Transverse colon (tissue), 4 donors: Measurements from ENCODE around the gene DCTD. TPM values are rescaled to one million over a fixed set of nuclear protein-coding genes. Genes with fewer than 3 reads are reported as not detected.

Experiments
- DNase-seq: peaks from one replicate; pipeline ENCODE4 v3.0.0-alpha.2; 2019
- H3K27ac ChIP-seq, 4 donors: fragments of 200-600 bp; sonication (generic); 2 replicates each; pipeline ENCODE4 v1.5.1; 2016 to 2018; ENCODE audit warnings: inconsistent platforms in 4 of 4
- H3K27me3 ChIP-seq: fragments of 200-600 bp; sonication (generic); 2 replicates; pipeline ENCODE4 v1.5.1; 2017; ENCODE audit warnings: inconsistent platforms
- H3K36me3 ChIP-seq, 4 donors: fragments of 200-600 bp; sonication (generic); 2 replicates each; pipeline ENCODE4 v1.5.1; 2017 to 2019; ENCODE audit warnings: inconsistent platforms in 4 of 4
- H3K4me1 ChIP-seq, 4 donors: fragments of 200-600 bp; sonication (generic); 2 replicates each; pipeline ENCODE4 v1.5.1; 2017 to 2020; ENCODE audit warnings: inconsistent platforms in 4 of 4
- H3K4me3 ChIP-seq, 4 donors: fragments of 200-600 bp; sonication (generic); 1 replicate in 1 of 4; 2 replicates in 3 of 4; pipeline versions ENCODE4 v1.5.1 to v1.6.1; 2017 to 2019; ENCODE audit warnings: inconsistent platforms in 4 of 4
- H3K9me3 ChIP-seq, 2 donors: fragments of 200-600 bp; sonication (generic); 2 replicates each; pipeline ENCODE4 v1.5.1; 2017 to 2019; ENCODE audit warnings: inconsistent platforms in 2 of 2
- CTCF ChIP-seq, 5 experiments: fragments of 200-600 bp in 3 of 5; fragments of 450-650 bp in 2 of 5; sonication (generic) in 3 of 5; IDR thresholded peaks; 1 replicate in 2 of 5; 2 replicates in 3 of 5; pipeline ENCODE4 v1.5.1; 2016 to 2017; ENCODE audit warnings: antibody characterized with exemption in 5 of 5, inconsistent platforms in 3 of 5, mild to moderate bottlenecking in 2 of 5, moderate library complexity in 1 of 5
- EP300 ChIP-seq: sonication (generic); formaldehyde crosslinking; IDR thresholded peaks from one replicate; pipeline ENCODE4 v1.6.1; 2017; ENCODE audit warnings: antibody characterized with exemption, low read depth
- POLR2A ChIP-seq: fragments of 450-650 bp; IDR thresholded peaks from one replicate; pipeline ENCODE4 v1.6.1; 2016; ENCODE audit warnings: antibody characterized with exemption, mild to moderate bottlenecking, moderate library complexity
- POLR2AphosphoS5 ChIP-seq, 3 donors: sonication (generic); formaldehyde crosslinking; IDR thresholded peaks; one replicate each; pipeline ENCODE4 v1.6.1; 2016; ENCODE audit warnings: antibody characterized with exemption in 3 of 3
- WGBS, 2 donors: methylation state at CpG; one replicate each; pipeline ENCODE4 v1.1.5; 2018; ENCODE audit warnings: low coverage in 1 of 2; 5-methylcytosine and 5-hydroxymethylcytosine counted together
- in situ Hi-C, 4 donors: fragments of 200-750 bp; cut with MboI; loops; one replicate each; pipeline versions ENCODE4 v1.15.0 to v1.15.1; 2017; ENCODE audit warnings: low sequenced_read_pairs in 3 of 4, low pct_ligation_motif_present in 1 of 4, low pct_unique_long_range_greater_than_20kb in 1 of 4
- intact Hi-C: fragments of 100-400 bp; cut with DNase I; formaldehyde crosslinking; loops from one replicate; pipeline ENCODE4 v1.15.1; 2023; ENCODE audit warnings: low total_unique reads
- total RNA-seq, 4 donors: library from RNA; depleted of rRNA; stranded (reverse); fragments of >200 nt; gene quantifications; one replicate each; pipeline ENCODE4 v1.1.0, GENCODE V29; 2016

Gene DCTD
- total RNA-seq, 4 donors from 2014 or later: 3.4 to 35.9 (median 24.9) TPM

- Histone ChIP-seq H3K4me1 (peaks cover 0 to 3% (median 0%) of the 10 kb centered on the region in 4 donors), H3K9me3 (no peaks in the 10 kb centered on the region), H3K27me3 (peaks cover 5% of the 10 kb centered on the region), H3K27ac (no peak overlapping the region), H3K36me3 (no peaks in the 10 kb centered on the region), H3K4me3 (no peak overlapping the region)
- in situ Hi-C loops (loop anchor here in 2 of 4 donors (10.0 to 25.0 kb wide), 4 partner anchors 137 to 475 kb away; no protein-coding TSS in a partner anchor), intact Hi-C loops (loop anchor here (2.0 to 10.0 kb wide), 2 partner anchors 327 to 467 kb away; no protein-coding TSS in a partner anchor)
- DNase-seq: no peak
- WGBS, 2 donors: 67 to 79% methylated on average over 2 to 5 of the region's 5 CpGs
- TF ChIP-seq EP300 (no peak), POLR2AphosphoS5 (IDR thresholded peaks at IDR 0.05) (no peak), POLR2A (no peak), CTCF (IDR thresholded peaks at IDR 0.05) (no peak)
Measured at GRCh38 chr4:182937268-182938204, 20.4 kb upstream of the DCTD start.

- intact Hi-C loops (loop anchor here (10.0 kb wide), 1 partner anchor 472 kb away; no protein-coding TSS in a partner anchor), in situ Hi-C loops (loop anchor here in 2 of 4 donors (10.0 to 25.0 kb wide), 4 partner anchors 142 to 480 kb away; no protein-coding TSS in a partner anchor)
- TF ChIP-seq EP300: no peak
- no peak for TF ChIP-seq POLR2A
- no peak for TF ChIP-seq POLR2AphosphoS5 (IDR thresholded peaks at IDR 0.05)
- TF ChIP-seq CTCF (IDR thresholded peaks at IDR 0.05): no peak
- H3K4me3 ChIP-seq: no peak overlapping the region
- H3K36me3 ChIP-seq: no peaks in the 10 kb centered on the region
- no peak overlapping the region for H3K27ac ChIP-seq
- H3K9me3 ChIP-seq: no peaks in the 10 kb centered on the region
- H3K27me3 ChIP-seq: peaks cover 5% of the 10 kb centered on the region
- H3K4me1 ChIP-seq: no peaks in the 10 kb centered on the region
- no peak for DNase-seq
- WGBS, 2 donors: 76 to 80% methylated on average over 5 of the region's 5 CpGs
Measured at GRCh38 chr4:182932651-182933050, 15.5 kb upstream of the DCTD start.

DNA sequence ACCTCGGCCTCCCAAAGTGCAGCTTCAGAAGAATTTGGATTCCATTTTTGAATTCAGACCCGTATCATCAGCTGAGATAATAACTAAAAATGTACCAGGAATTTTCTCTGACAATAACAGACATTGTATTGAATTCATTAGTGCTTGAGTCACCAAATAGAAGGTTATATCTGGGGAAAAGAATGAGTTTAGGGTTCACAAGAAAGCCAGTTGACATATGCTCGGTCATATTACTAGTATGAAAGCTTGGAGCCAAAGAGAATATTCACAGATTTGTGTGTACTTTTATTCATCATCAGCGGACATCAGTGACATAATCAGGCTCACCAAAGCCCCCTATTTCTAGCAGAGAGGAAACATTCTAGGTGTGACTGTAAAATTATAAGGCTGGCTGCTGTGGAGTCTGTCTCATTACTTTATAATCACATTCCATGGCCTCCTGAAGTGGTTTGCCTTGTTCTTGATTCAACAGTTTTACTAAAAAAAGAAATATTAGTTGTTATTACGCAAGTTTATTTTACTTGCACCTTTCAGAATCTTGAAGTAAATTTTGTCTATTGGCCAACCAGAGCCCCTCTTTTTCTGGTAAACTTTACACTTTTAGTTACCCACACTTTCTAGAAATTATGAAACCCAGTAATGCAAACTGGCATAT, 14.6 kb upstream of the DCTD start:
- Histone ChIP-seq H3K9me3 (no peaks in the 10 kb centered on the region), H3K27ac (no peak overlapping the region), H3K4me3 (no peak overlapping the region), H3K36me3 (no peaks in the 10 kb centered on the region), H3K27me3 (no peaks in the 10 kb centered on the region), H3K4me1 (no peaks in the 10 kb centered on the region)
- TF ChIP-seq POLR2AphosphoS5 (IDR thresholded peaks at IDR 0.05): no peak
- no peak for TF ChIP-seq POLR2A
- TF ChIP-seq EP300: no peak
- no peak for TF ChIP-seq CTCF (IDR thresholded peaks at IDR 0.05)
- in situ Hi-C loops (loop anchor here in 2 of 4 donors (10.0 to 25.0 kb wide), 4 partner anchors 143 to 480 kb away; no protein-coding TSS in a partner anchor), intact Hi-C loops (loop anchor here (10.0 kb wide), 1 partner anchor 473 kb away; no protein-coding TSS in a partner anchor)
- DNase-seq: no peak
- 85 to 100% methylated on average over 2 to 5 of the region's 5 CpGs for WGBS, 2 donors

GRCh38 chr4:182930889-182931288, 13.7 kb upstream of the DCTD start:
- no peak for TF ChIP-seq CTCF (IDR thresholded peaks at IDR 0.05)
- TF ChIP-seq POLR2AphosphoS5 (IDR thresholded peaks at IDR 0.05): no peak
- no peak for TF ChIP-seq POLR2A
- TF ChIP-seq EP300: no peak
- Histone ChIP-seq H3K9me3 (no peaks in the 10 kb centered on the region), H3K27me3 (no peaks in the 10 kb centered on the region), H3K4me3 (no peak overlapping the region), H3K36me3 (no peaks in the 10 kb centered on the region), H3K4me1 (no peaks in the 10 kb centered on the region), H3K27ac (no peak overlapping the region)
- 88 to 91% methylated on average over 6 of the region's 6 CpGs for WGBS, 2 donors
- in situ Hi-C loops: loop anchor here in 2 of 4 donors (10.0 to 25.0 kb wide), 4 partner anchors 144 to 481 kb away; no protein-coding TSS in a partner anchor
- intact Hi-C loops: loop anchor here (10.0 kb wide), 1 partner anchor 474 kb away; no protein-coding TSS in a partner anchor
- no peak for DNase-seq
